B cell (primary cell): Measurements from ENCODE around the gene ZNF646. TPM values are rescaled to one million over a fixed set of nuclear protein-coding genes. Genes with fewer than 3 reads are reported as not detected.

Source experiments
- ATAC-seq: fragments of 200-7000 bp; cut with Tn5 transposase; one replicate; pipeline ENCODE4 v1.10.0; 2021; ENCODE audit warnings: low read depth, mild to moderate bottlenecking, moderate number of reproducible peaks, moderate library complexity
- CTCF ChIA-PET: fragments of 350-600 bp; sonication (Branson Sonifier 250); formaldehyde crosslinking; loops from one replicate; lab custom pipeline; 2021; ENCODE audit warnings: antibody characterized with exemption, inconsistent platforms; lab: Charles Lee
- POLR2A ChIA-PET: fragments of 350-600 bp; sonication (Branson Sonifier 250); formaldehyde crosslinking; loops from one replicate; lab custom pipeline; 2021; ENCODE audit warnings: antibody characterized with exemption; lab: Charles Lee
- DNase-seq: peaks from one replicate; pipeline ENCODE4 v3.0.0; 2013
- H2AFZ ChIP-seq: 2 replicates; pipeline ENCODE4 v1.6.1; 2012; ENCODE audit warnings: mild to moderate bottlenecking, low read depth, low read length; ENCODE audit not compliant: insufficient read depth, poor library complexity, severe bottlenecking
- H3K27ac ChIP-seq, 2 donors: 1 replicate in 1 of 2; 2 replicates in 1 of 2; pipeline ENCODE4 v1.5.1; 2012 to 2013; ENCODE audit warnings: low read length in 2 of 2, mild to moderate bottlenecking in 2 of 2, moderate library complexity in 1 of 2
- H3K27me3 ChIP-seq, 4 experiments: fragments of 200-600 bp in 1 of 4; sonication (generic) in 1 of 4; replicated peaks in 1 of 4; 1 replicate in 2 of 4; 2 replicates in 2 of 4; pipeline versions ENCODE4 v1.6.1 to v1.7.0; 2013 to 2016; ENCODE audit warnings: low read length in 3 of 4, mild to moderate bottlenecking in 2 of 4, mixed read lengths in 1 of 4, moderate library complexity in 1 of 4; ENCODE audit not compliant: insufficient read depth in 4 of 4, control insufficient read depth in 3 of 4; ENCODE audit errors: control extremely low read depth in 1 of 4
- H3K36me3 ChIP-seq, 2 experiments: replicated peaks in 1 of 2; 1 replicate in 1 of 2; 2 replicates in 1 of 2; pipeline versions ENCODE4 v1.6.1 to v1.7.1; 2013; ENCODE audit warnings: low read length in 1 of 2; ENCODE audit not compliant: insufficient read depth in 2 of 2, control insufficient read depth in 1 of 2; ENCODE audit errors: control extremely low read depth in 1 of 2, extremely low read depth in 1 of 2
- H3K4me1 ChIP-seq, 2 donors: fragments of 200-600 bp in 1 of 2; sonication (generic) in 1 of 2; 1 replicate in 1 of 2; 2 replicates in 1 of 2; pipeline versions ENCODE4 v1.5.1 to v1.6.1; 2013 to 2017; ENCODE audit warnings: low read length in 2 of 2; ENCODE audit not compliant: control insufficient read depth in 2 of 2, insufficient read depth in 2 of 2
- H3K4me2 ChIP-seq: replicated peaks from 2 replicates; pipeline ENCODE3; 2012; ENCODE audit warnings: mild to moderate bottlenecking, low read depth, low read length; ENCODE audit not compliant: poor library complexity, severe bottlenecking
- H3K4me3 ChIP-seq, 5 experiments: fragments of 200-600 bp in 1 of 5; sonication (generic) in 1 of 5; 1 replicate in 3 of 5; 2 replicates in 2 of 5; pipeline versions ENCODE4 v1.5.1 to v1.7.0; 2011 to 2016; ENCODE audit warnings: low read length in 4 of 5, mild to moderate bottlenecking in 4 of 5, low read depth in 2 of 5, control low read depth in 1 of 5, moderate library complexity in 1 of 5; ENCODE audit not compliant: insufficient read depth in 1 of 5; ENCODE audit errors: control extremely low read depth in 1 of 5, extremely low read depth in 1 of 5
- H3K79me2 ChIP-seq: fragments of 200-600 bp; sonication (generic); one replicate; pipeline ENCODE4 v1.6.0; 2016; ENCODE audit warnings: low read length; ENCODE audit not compliant: control insufficient read depth, insufficient read depth
- H3K9ac ChIP-seq: fragments of 200-600 bp; sonication (generic); 2 replicates; pipeline ENCODE4 v1.6.1; 2017; ENCODE audit warnings: mild to moderate bottlenecking, low read length, moderate library complexity
- H3K9me3 ChIP-seq, 3 donors: one replicate each; pipeline versions ENCODE4 v1.6.1 to v1.7.1; 2013; ENCODE audit warnings: low read length in 2 of 3; ENCODE audit not compliant: control insufficient read depth in 2 of 3, insufficient read depth in 1 of 3; ENCODE audit errors: control extremely low read depth in 1 of 3
- H4K20me1 ChIP-seq: 2 replicates; pipeline ENCODE4 v1.6.0; 2012; ENCODE audit warnings: mild to moderate bottlenecking, low read length; ENCODE audit not compliant: insufficient read depth, control insufficient read depth, poor library complexity, severe bottlenecking
- H3K27ac Mint-ChIP-seq: one replicate; pipeline ENCODE4 v1.8.0; 2021; ENCODE audit warnings: mixed read lengths
- H3K27me3 Mint-ChIP-seq: one replicate; pipeline ENCODE4 v1.8.0; 2021; ENCODE audit warnings: mixed read lengths
- H3K4me1 Mint-ChIP-seq: one replicate; pipeline ENCODE4 v1.8.0; 2021; ENCODE audit warnings: mixed read lengths
- H3K4me3 Mint-ChIP-seq: one replicate; pipeline ENCODE4 v1.8.0; 2021; ENCODE audit warnings: mixed read lengths
- H3K9me3 Mint-ChIP-seq: one replicate; pipeline ENCODE4 v1.8.0; 2022; ENCODE audit warnings: mixed read lengths; ENCODE audit not compliant: insufficient read depth
- EZH2 ChIP-seq: IDR thresholded peaks from 2 replicates; pipeline ENCODE4 v1.6.1; 2012; ENCODE audit warnings: borderline replicate concordance, low read depth, mild to moderate bottlenecking, moderate library complexity, low read length; ENCODE audit not compliant: insufficient read depth, poor library complexity, severe bottlenecking
- WGBS: methylation state at CpG from one replicate; pipeline ENCODE4 v1.1.5; 2013; ENCODE audit warnings: missing lambda C conversion rate; ENCODE audit not compliant: insufficient coverage; 5-methylcytosine and 5-hydroxymethylcytosine counted together
- intact Hi-C: fragments of 100-400 bp; cut with micrococcal nuclease; formaldehyde crosslinking; loops from one replicate; pipeline ENCODE4 v1.10.0; 2022
- polyA plus RNA-seq: library from polyadenylated mRNA; depleted of rRNA; stranded (reverse); fragments of >200 nt; gene quantifications from 2 replicates; pipeline ENCODE4 v1.2.3, GENCODE V29; 2012
- total RNA-seq, 2 donors: library from RNA; stranded (reverse); fragments of 120-200 nt in 1 of 2; gene quantifications; 1 replicate in 1 of 2; 2 replicates in 1 of 2; pipeline versions ENCODE4 v1.2.3 to v1.2.4, GENCODE V29; 2013 to 2022
- TF ChIP-seq, protein P1 (sequence below): fragments of 200-600 bp; IDR thresholded peaks from one replicate; pipeline ENCODE4 v1.8.0; 2022; ENCODE audit warnings: antibody characterized with exemption, mild to moderate bottlenecking

The ZNF646 gene
- total and polyA plus RNA-seq, 2 donors (not counting 1 experiment from before 2014, with no cell fraction given): 14.7 to 45.9 TPM

DNA sequence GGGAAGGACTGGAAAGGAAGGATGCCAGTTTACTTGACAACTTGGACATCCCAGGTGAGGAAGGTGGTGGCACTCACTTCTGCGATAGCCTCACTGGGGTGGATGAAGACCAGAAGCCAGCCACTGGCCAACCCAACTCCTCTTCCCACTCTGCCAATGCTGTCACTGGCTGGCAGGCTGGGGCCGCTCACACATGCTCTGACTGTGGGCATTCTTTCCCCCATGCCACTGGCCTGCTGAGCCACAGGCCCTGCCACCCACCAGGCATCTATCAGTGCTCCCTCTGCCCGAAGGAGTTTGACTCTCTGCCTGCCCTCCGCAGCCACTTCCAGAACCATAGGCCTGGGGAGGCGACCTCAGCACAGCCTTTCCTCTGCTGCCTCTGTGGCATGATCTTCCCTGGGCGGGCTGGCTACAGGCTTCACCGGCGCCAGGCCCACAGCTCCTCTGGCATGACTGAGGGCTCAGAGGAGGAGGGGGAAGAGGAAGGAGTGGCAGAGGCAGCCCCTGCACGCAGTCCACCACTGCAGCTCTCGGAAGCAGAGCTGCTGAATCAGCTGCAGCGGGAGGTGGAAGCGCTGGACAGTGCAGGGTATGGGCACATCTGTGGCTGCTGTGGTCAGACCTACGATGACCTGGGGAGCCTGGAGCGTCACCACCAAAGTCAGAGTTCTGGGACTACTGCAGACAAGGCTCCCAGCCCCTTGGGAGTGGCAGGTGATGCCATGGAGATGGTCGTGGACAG is 4.5 kb downstream of the ZNF646 start:
- no peak for DNase-seq
- H3K79me2 ChIP-seq: peaks cover 73% of the 10 kb centered on the region
- Mint-ChIP-seq H3K4me1 (peaks cover 29% of the 10 kb centered on the region), H3K9me3 (no peaks in the 10 kb centered on the region), H3K27ac (no peak overlapping the region), H3K27me3 (no peaks in the 10 kb centered on the region), H3K4me3 (no peak overlapping the region)
- ChIA-PET POLR2A (no interaction called here), CTCF (interaction anchor here (0.6 kb wide), 1 partner anchor 80 kb away, joined by 5 read pairs; no protein-coding TSS in a partner anchor)
- H3K4me2 ChIP-seq: no peak overlapping the region
- peaks cover 9 to 17% of the 10 kb centered on the region in 2 donors for H3K4me1 ChIP-seq
- H3K27me3 ChIP-seq: no peaks in the 10 kb centered on the region
- ATAC-seq: no peak
- no peak overlapping the region for H3K4me3 ChIP-seq
- H3K27ac ChIP-seq: no peak overlapping the region
- H3K9me3 ChIP-seq: peaks cover 0 to under 1% (median 0%) of the 10 kb centered on the region in 3 donors
- TF ChIP-seq, protein P1, sequence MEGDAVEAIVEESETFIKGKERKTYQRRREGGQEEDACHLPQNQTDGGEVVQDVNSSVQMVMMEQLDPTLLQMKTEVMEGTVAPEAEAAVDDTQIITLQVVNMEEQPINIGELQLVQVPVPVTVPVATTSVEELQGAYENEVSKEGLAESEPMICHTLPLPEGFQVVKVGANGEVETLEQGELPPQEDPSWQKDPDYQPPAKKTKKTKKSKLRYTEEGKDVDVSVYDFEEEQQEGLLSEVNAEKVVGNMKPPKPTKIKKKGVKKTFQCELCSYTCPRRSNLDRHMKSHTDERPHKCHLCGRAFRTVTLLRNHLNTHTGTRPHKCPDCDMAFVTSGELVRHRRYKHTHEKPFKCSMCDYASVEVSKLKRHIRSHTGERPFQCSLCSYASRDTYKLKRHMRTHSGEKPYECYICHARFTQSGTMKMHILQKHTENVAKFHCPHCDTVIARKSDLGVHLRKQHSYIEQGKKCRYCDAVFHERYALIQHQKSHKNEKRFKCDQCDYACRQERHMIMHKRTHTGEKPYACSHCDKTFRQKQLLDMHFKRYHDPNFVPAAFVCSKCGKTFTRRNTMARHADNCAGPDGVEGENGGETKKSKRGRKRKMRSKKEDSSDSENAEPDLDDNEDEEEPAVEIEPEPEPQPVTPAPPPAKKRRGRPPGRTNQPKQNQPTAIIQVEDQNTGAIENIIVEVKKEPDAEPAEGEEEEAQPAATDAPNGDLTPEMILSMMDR: no peak
- no peak for TF ChIP-seq EZH2
- intact Hi-C loops: no loop called here
- H2AFZ ChIP-seq: no peak overlapping the region
- no peak overlapping the region for H3K9ac ChIP-seq
- WGBS: 98% methylated on average over 15 of the region's 15 CpGs
- peaks cover 69% of the 10 kb centered on the region for H4K20me1 ChIP-seq
- H3K36me3 ChIP-seq: peaks cover 0 to 57% of the 10 kb centered on the region in 2 experiments

DNA sequence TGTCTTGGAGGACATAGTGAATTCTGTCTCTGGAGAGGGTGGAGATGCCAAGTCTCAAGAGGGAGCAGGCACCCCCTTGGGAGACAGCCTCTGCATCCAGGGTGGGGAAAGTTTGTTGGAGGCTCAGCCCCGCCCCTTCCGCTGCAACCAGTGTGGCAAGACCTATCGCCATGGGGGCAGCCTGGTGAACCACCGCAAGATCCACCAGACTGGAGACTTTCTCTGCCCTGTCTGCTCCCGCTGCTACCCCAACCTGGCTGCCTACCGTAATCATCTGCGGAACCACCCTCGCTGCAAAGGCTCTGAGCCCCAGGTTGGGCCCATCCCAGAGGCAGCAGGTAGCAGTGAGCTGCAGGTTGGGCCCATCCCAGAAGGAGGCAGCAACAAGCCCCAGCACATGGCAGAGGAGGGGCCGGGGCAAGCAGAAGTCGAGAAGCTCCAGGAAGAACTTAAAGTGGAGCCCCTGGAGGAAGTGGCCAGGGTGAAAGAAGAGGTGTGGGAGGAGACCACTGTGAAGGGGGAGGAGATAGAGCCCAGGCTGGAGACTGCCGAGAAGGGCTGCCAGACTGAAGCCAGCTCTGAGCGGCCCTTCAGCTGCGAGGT is 5.2 kb downstream of the ZNF646 start:
- Histone ChIP-seq H3K4me2 (no peak overlapping the region), H3K27me3 (no peaks in the 10 kb centered on the region), H2AFZ (no peak overlapping the region), H3K36me3 (peaks cover 0 to 57% of the 10 kb centered on the region in 2 experiments), H3K79me2 (peaks cover 72% of the 10 kb centered on the region), H4K20me1 (peaks cover 76% of the 10 kb centered on the region), H3K4me1 (peaks cover 9 to 17% of the 10 kb centered on the region in 2 donors), H3K27ac (no peak overlapping the region), H3K9ac (no peak overlapping the region), H3K9me3 (no peaks in the 10 kb centered on the region), H3K4me3 (no peak overlapping the region)
- Mint-ChIP-seq H3K9me3 (no peaks in the 10 kb centered on the region), H3K27me3 (no peaks in the 10 kb centered on the region), H3K27ac (no peak overlapping the region), H3K4me3 (no peak overlapping the region), H3K4me1 (peaks cover 28% of the 10 kb centered on the region)
- DNase-seq (no peak), ATAC-seq (no peak)
- ChIA-PET CTCF (no interaction called here), POLR2A (no interaction called here)
- TF ChIP-seq, protein P1: no peak
- no peak for TF ChIP-seq EZH2
- intact Hi-C loops: no loop called here
- WGBS: 87% methylated on average over 13 of the region's 13 CpGs
